Stomach (tissue), 4 donors: ENCODE data around the gene BTNL2.

Experiments
- POLR2A ChIP-seq, 4 donors: fragments of 450-650 bp; IDR thresholded peaks; one replicate each; pipeline ENCODE4 v1.6.1; 2016; ENCODE audit warnings: antibody characterized with exemption in 4 of 4, control low read depth in 2 of 4, mild to moderate bottlenecking in 1 of 4, moderate library complexity in 1 of 4
- TF ChIP-seq, protein P1 (sequence below), 7 experiments: fragments of 450-650 bp in 4 of 7; fragments of 200-600 bp in 3 of 7; sonication (generic) in 3 of 7; IDR thresholded peaks; one replicate each; pipeline ENCODE4 v1.5.1; 2016 to 2019; ENCODE audit warnings: antibody characterized with exemption in 7 of 7, control low read depth in 2 of 7, mild to moderate bottlenecking in 1 of 7

DNA sequence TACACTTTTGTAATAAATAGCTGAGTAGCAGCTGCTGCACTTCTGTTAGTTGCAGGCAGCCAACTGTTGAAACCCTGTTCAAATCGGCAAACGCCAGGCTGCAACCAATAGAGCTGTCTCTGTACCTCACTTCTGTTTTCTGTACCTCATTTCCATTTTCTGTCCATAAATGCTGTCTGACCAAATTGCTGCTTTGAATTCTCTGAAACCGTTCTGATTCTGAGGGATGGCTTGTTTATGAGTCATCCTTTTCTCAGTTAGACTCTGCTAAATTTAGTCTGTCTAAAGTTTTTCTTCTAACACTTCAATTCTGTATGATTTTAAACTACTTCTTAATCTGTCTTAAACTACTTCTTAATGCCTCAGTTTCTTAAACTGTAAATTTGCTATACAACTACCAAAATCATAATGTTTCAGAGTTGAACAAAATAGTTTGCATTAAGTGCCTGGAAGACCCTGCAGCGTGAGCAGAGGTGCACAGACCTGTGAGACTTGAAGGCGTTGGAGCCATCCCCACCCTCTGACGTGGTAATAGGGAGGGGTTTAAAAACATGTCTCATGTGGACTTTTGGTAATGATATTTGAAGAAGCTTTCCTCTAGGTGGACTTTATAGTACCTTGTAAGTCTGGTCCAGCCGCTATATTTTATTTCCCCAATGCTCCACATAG lies 9.6 kb downstream of the BTNL2 start:
- TF ChIP-seq, protein P1, sequence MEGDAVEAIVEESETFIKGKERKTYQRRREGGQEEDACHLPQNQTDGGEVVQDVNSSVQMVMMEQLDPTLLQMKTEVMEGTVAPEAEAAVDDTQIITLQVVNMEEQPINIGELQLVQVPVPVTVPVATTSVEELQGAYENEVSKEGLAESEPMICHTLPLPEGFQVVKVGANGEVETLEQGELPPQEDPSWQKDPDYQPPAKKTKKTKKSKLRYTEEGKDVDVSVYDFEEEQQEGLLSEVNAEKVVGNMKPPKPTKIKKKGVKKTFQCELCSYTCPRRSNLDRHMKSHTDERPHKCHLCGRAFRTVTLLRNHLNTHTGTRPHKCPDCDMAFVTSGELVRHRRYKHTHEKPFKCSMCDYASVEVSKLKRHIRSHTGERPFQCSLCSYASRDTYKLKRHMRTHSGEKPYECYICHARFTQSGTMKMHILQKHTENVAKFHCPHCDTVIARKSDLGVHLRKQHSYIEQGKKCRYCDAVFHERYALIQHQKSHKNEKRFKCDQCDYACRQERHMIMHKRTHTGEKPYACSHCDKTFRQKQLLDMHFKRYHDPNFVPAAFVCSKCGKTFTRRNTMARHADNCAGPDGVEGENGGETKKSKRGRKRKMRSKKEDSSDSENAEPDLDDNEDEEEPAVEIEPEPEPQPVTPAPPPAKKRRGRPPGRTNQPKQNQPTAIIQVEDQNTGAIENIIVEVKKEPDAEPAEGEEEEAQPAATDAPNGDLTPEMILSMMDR (IDR thresholded peaks at IDR 0.05) = no peak
- TF ChIP-seq POLR2A (IDR thresholded peaks at IDR 0.05) = no peak
